Stromal cell of bone marrow (primary cell): Measurements from ENCODE around the gene UTP15.

ENCODE experiments used
- DNase-seq: peaks from one replicate; pipeline ENCODE4 v3.0.0-alpha.2; 2012; ENCODE audit warnings: low read depth

UTP15 gene

DNA sequence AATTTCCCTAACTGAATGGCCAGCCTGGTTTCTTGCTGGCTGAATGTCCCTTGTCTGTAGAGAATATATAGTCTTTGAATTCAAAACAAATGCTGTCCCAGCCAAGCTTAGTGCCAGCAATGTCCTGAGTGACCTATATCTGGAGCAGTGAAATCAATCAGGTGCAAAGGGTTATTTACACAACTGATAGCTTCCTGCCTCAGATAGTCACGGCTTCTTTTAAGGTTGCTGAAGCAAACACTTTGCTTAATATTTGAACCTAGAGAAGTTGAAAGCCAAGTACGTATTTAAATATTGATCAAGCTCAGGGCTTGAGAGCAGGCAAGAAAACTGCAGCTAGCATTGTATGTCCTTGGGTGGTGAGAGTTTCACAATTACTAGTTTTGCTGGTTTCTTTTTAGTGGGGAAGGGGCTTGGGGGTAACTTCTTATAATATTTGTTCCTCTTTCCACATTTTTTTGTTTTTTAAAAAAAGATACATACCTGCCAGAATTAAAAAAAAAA is 58.4 kb downstream of the UTP15 start:
- DNase-seq, result no peak

- DNase-seq, result no peak
Observed at GRCh38 chr5:73624888-73625287, 59.3 kb downstream of the UTP15 start.

DNA sequence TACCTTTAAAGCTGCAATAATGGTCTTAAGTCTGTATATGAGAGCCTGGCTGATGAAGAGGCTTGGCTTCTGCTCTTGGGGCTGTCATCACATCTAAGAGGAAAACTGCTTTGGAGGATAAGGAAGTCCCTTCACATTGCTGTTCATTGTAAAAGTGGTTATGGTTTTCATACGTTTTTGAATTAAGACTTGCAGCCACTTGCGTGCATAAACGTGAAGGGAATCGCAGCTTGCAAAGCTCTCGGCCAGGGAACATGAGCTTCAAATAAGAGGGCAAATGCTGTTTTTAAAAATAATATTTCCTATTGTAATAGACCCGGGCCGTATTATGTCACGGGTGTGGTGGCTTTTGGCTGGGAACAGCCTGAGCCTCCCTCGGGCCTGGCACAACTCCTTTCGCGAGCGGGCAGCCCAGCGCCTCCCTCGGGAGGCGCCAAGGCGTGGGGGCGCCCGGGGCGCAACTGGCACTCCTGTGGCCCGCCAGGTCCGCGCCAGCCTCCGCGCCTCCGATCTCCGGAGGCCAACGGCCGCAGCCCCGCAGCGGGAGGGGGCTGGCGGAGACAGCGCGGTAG is 59.9 kb downstream of the UTP15 start:
- DNase-seq, result no peak

- DNase-seq, result peak; percentile 28
Observed at GRCh38 chr5:73625944-73626811, 60.6 kb downstream of the UTP15 start, which contains the start of gene ARHGEF28. TSS of gene ARHGEF28 (plus strand) at chr5:73626196. CDS start at chr5:73684852, 58,656 bp downstream.

GRCh38 chr5:73626814-73627313 is 61.3 kb downstream of the UTP15 start:
- no peak for DNase-seq

- no peak for DNase-seq
Observed at GRCh38 chr5:73629456-73629855, 63.9 kb downstream of the UTP15 start.

GRCh38 chr5:73630765-73631164 is 65.2 kb downstream of the UTP15 start:
- no peak for DNase-seq

DNA sequence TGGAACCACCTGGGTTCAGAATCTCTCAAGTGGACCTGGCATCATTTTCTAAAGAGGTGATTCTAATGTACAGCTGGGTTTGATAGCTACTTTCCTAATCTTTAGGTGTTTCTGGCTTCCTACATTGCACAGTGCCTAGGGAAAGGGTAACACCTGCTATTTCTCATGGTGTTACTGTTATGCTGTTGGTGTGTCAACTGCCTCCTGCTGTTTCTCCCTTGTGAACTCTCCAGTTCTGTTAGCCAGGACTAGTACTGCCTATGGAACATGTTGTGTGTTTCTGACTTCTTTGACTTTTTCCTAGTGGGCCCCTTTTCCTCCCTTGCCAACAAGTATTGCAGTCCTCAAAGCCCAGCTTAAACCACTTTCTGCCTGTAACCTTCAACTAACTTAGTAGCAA is 66.0 kb downstream of the UTP15 start:
- no peak for DNase-seq
